Measurements from ENCODE around the gene ABHD15.

GRCh38 chr17:29615492-29616299, 48.9 kb upstream of the ABHD15 start:
- TF ChIP-seq CTCF (IDR thresholded peaks at IDR 0.05; ENCODE audit: low read depth, low read length) (no peak), POLR2A (IDR thresholded peaks at IDR 0.05; ENCODE audit: extremely low read depth, insufficient read length) (no peak), MYC (IDR thresholded peaks at IDR 0.05; ENCODE audit: low read depth, low read length) (no peak)
